PC-9 (cell line): ENCODE data around the gene RIBC1.

Experiments used
- EZH2 ChIP-seq: fragments of 200-600 bp; sonication (generic); IDR thresholded peaks from 2 replicates; pipeline ENCODE4 v1.8.0; 2017; ENCODE audit warnings: antibody characterized with exemption, low read depth
- TF ChIP-seq, protein P1 (sequence below): fragments of 200-600 bp; sonication (generic); conservative IDR thresholded peaks from 2 replicates; pipeline ENCODE4 v1.6.1; 2017; ENCODE audit warnings: mixed run types, antibody characterized with exemption, mild to moderate bottlenecking, moderate library complexity

- TF ChIP-seq, protein P1, sequence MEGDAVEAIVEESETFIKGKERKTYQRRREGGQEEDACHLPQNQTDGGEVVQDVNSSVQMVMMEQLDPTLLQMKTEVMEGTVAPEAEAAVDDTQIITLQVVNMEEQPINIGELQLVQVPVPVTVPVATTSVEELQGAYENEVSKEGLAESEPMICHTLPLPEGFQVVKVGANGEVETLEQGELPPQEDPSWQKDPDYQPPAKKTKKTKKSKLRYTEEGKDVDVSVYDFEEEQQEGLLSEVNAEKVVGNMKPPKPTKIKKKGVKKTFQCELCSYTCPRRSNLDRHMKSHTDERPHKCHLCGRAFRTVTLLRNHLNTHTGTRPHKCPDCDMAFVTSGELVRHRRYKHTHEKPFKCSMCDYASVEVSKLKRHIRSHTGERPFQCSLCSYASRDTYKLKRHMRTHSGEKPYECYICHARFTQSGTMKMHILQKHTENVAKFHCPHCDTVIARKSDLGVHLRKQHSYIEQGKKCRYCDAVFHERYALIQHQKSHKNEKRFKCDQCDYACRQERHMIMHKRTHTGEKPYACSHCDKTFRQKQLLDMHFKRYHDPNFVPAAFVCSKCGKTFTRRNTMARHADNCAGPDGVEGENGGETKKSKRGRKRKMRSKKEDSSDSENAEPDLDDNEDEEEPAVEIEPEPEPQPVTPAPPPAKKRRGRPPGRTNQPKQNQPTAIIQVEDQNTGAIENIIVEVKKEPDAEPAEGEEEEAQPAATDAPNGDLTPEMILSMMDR = no peak
- TF ChIP-seq EZH2 = no peak
These were observed 47.8 kb upstream of the RIBC1 start for GRCh38 chrX:53374923-53375322.
